ENCODE data around the gene SLC26A3.

SLC26A3 gene

DNA sequence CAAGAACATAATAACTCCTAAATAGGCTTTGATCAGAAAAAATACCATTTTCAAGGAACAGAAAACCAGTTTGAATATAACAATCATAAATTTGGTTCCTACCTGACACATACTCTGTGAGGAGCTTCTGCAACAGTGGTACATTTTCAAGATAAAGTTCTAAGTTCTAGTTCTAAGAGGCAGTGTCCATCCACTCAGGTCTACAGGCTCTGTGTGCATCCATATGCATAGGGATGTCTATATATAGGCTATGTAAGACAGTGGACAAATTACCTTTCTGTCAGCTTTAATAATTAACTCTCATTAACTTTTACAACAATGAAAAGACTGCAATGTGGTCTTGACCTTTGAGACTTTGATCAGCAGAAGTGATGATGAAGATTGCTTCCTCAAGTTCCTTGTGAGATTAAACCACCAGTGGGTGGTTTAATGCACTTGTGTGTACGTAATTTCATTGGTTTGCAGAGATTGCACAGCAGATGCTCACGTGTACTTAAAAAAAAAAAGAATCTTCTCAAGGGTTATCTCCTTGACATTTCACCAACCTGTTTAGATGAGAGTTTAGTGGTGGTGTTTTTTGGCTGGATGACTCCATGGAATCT is at the start of gene SLC26A3:
Gene SLC26A3 (minus strand): TSS at position 215 of the 602 bp plus-strand sequence. CDS start 8,714 bp downstream, outside the sequence.
- TF ChIP-seq ZBTB7A (IDR thresholded peaks at IDR 0.05; ENCODE audit: low read depth) (no peak), YY1 (IDR thresholded peaks at IDR 0.05; ENCODE audit: low read depth) (no peak), NFIC (IDR thresholded peaks at IDR 0.05) (no peak), EGR1 (IDR thresholded peaks at IDR 0.05) (no peak), TAF1 (IDR thresholded peaks at IDR 0.05; ENCODE audit: low read depth) (no peak), TCF12 (IDR thresholded peaks at IDR 0.05; ENCODE audit: low read depth) (no peak), TEAD4 (IDR thresholded peaks at IDR 0.05) (no peak), CREB1 (IDR thresholded peaks at IDR 0.05; ENCODE audit: low read depth) (no peak), FOXM1 (IDR thresholded peaks at IDR 0.05; ENCODE audit: borderline replicate concordance, low read depth) (no peak), CEBPB (IDR thresholded peaks at IDR 0.05) (no peak), RAD21 (IDR thresholded peaks at IDR 0.05; ENCODE audit: low read depth) (no peak), EP300 (IDR thresholded peaks at IDR 0.05; ENCODE audit: borderline replicate concordance) (no peak)
- TF ChIP-seq, protein P1, sequence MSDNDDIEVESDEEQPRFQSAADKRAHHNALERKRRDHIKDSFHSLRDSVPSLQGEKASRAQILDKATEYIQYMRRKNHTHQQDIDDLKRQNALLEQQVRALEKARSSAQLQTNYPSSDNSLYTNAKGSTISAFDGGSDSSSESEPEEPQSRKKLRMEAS (IDR thresholded peaks at IDR 0.05): no peak
- TF ChIP-seq, protein P2, sequence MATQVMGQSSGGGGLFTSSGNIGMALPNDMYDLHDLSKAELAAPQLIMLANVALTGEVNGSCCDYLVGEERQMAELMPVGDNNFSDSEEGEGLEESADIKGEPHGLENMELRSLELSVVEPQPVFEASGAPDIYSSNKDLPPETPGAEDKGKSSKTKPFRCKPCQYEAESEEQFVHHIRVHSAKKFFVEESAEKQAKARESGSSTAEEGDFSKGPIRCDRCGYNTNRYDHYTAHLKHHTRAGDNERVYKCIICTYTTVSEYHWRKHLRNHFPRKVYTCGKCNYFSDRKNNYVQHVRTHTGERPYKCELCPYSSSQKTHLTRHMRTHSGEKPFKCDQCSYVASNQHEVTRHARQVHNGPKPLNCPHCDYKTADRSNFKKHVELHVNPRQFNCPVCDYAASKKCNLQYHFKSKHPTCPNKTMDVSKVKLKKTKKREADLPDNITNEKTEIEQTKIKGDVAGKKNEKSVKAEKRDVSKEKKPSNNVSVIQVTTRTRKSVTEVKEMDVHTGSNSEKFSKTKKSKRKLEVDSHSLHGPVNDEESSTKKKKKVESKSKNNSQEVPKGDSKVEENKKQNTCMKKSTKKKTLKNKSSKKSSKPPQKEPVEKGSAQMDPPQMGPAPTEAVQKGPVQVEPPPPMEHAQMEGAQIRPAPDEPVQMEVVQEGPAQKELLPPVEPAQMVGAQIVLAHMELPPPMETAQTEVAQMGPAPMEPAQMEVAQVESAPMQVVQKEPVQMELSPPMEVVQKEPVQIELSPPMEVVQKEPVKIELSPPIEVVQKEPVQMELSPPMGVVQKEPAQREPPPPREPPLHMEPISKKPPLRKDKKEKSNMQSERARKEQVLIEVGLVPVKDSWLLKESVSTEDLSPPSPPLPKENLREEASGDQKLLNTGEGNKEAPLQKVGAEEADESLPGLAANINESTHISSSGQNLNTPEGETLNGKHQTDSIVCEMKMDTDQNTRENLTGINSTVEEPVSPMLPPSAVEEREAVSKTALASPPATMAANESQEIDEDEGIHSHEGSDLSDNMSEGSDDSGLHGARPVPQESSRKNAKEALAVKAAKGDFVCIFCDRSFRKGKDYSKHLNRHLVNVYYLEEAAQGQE (IDR thresholded peaks at IDR 0.05; ENCODE audit: low read depth): no peak
- TF ChIP-seq, protein P3, sequence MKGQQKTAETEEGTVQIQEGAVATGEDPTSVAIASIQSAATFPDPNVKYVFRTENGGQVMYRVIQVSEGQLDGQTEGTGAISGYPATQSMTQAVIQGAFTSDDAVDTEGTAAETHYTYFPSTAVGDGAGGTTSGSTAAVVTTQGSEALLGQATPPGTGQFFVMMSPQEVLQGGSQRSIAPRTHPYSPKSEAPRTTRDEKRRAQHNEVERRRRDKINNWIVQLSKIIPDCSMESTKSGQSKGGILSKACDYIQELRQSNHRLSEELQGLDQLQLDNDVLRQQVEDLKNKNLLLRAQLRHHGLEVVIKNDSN (IDR thresholded peaks at IDR 0.05): no peak

DNA sequence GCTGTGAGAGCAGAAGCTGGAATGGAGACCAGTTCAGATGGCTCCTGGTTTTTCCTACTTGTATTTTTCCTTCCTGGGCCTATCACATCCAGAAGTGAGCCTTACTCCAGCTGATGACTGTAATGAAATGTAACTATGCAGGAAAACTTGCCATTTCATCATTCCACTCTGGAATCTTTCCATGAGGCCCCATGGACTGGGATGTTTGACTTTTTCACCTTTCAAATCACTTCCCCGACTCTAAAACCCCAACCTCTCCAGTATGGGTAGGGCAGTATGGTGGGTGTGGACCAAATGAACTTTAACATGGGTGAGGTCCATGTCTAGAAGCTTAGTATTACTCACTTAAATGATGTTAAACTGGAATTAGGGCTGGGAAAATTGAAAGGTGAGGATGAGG is 47.6 kb upstream of the SLC26A3 start:
- no peak for TF ChIP-seq ZBTB7A (IDR thresholded peaks at IDR 0.05; ENCODE audit: low read depth)
- TF ChIP-seq TCF12 (IDR thresholded peaks at IDR 0.05; ENCODE audit: low read depth): no peak
- TF ChIP-seq, protein P1 (IDR thresholded peaks at IDR 0.05): no peak

DNA sequence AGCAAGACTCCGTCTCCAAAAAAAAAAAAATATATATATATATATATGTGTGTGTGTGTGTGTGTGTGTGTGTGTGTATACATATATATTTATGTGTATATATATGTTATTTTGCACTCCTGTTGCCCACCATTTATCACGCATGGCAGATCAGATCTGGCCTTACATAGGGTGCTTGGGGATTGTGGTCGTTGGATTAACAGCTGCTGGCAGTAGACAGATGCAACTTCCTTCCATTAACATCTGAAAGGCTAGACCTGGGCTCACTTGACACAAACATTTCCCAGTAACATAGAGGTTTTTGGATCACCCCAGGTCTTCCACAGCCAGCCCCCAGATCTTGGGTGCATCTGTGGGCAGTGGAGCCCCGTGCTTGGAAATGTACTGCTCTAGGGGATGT is 47.2 kb upstream of the SLC26A3 start:
- TF ChIP-seq, protein P2 (IDR thresholded peaks at IDR 0.05; ENCODE audit: low read depth): no peak
- TF ChIP-seq TAF1 (IDR thresholded peaks at IDR 0.05; ENCODE audit: low read depth) (no peak), CEBPB (IDR thresholded peaks at IDR 0.05) (no peak), CREB1 (IDR thresholded peaks at IDR 0.05; ENCODE audit: low read depth) (no peak), RAD21 (IDR thresholded peaks at IDR 0.05; ENCODE audit: low read depth) (no peak), EP300 (IDR thresholded peaks at IDR 0.05; ENCODE audit: borderline replicate concordance) (no peak), TCF12 (IDR thresholded peaks at IDR 0.05; ENCODE audit: low read depth) (no peak)
- TF ChIP-seq, protein P3 (IDR thresholded peaks at IDR 0.05): no peak

DNA sequence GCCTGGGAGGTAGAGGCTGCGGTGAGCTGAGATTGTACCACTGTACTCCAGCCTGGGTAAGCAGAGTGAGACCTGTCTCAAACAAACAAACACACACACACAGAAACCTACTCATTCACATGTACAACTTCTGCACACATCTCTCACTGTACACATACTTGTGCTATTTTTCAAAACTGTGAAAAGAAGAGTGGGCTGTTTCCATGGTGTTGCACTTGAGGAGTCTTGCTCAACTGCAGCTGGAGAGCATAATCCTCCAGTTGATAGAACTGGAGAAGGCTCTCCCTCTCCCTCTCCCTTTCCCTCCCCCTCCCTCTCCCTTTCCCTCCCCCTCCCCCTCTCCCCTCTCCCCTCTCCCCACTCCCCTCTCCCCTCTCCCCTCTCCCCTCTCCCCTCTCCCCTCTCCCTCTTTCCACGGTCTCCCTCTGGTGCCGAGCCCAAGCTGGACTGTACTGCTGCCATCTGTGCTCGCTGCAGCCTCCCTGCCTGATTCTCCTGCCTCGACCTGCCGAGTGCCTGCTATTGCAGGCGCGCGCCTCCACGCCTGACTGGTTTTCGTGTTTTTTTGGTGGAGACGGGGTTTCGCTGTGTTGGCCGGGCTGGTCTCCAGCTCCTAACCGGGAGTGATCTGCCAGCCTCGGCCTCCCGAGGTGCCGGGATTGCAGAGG is 44.3 kb upstream of the SLC26A3 start:
- no peak for TF ChIP-seq ZBTB7A (IDR thresholded peaks at IDR 0.05; ENCODE audit: low read depth)
- no peak for TF ChIP-seq EP300 (IDR thresholded peaks at IDR 0.05; ENCODE audit: borderline replicate concordance)
- TF ChIP-seq EGR1 (IDR thresholded peaks at IDR 0.05): no peak
- TF ChIP-seq TCF12 (IDR thresholded peaks at IDR 0.05; ENCODE audit: low read depth): no peak
- TF ChIP-seq, protein P2 (IDR thresholded peaks at IDR 0.05; ENCODE audit: low read depth): no peak
- TF ChIP-seq NFIC (IDR thresholded peaks at IDR 0.05): no peak
- TF ChIP-seq TEAD4 (IDR thresholded peaks at IDR 0.05): no peak
- TF ChIP-seq TAF1 (IDR thresholded peaks at IDR 0.05; ENCODE audit: low read depth): no peak
- no peak for TF ChIP-seq CEBPB (IDR thresholded peaks at IDR 0.05)
- no peak for TF ChIP-seq YY1 (IDR thresholded peaks at IDR 0.05; ENCODE audit: low read depth)
- TF ChIP-seq, protein P1 (IDR thresholded peaks at IDR 0.05): no peak
- no peak for TF ChIP-seq RAD21 (IDR thresholded peaks at IDR 0.05; ENCODE audit: low read depth)
